PC-3 (cell line): ENCODE data around the gene ZBTB16.

Source experiments
- CTCF ChIP-seq: fragments of 300-600 bp; sonication (generic); conservative IDR thresholded peaks from 2 replicates; pipeline ENCODE4 v1.5.1; 2017; ENCODE audit warnings: antibody characterized with exemption, low read depth, mild to moderate bottlenecking, low read length
- EZH2phosphoT487 ChIP-seq: fragments of 300-600 bp; sonication (generic); IDR thresholded peaks from 2 replicates; pipeline ENCODE4 v1.6.1; 2018; ENCODE audit warnings: mild to moderate bottlenecking, antibody characterized with exemption, low read length, borderline replicate concordance

DNA sequence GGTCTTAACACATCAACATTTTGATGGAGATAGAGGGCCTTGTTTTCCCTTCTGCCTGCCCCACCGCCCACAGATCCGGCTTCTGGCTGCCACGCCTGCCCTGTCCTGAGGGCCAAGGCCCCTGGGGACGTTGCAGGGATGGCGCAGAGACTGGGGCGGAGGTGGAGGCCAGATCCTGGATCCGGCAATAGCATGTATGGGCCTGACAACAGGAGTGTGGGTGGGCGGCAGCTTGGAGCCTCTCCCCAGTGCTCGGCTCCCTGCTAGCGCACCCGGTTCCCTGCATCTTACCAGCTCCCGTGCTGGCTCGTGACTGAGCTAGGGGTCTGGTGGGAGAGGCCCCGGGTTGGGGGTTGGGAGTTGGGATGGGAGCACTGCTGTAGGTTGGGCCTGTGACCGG lies 95.6 kb downstream of the ZBTB16 start:
- no peak for TF ChIP-seq CTCF
- no peak for TF ChIP-seq EZH2phosphoT487
